Fibroblast of lung (primary cell): ENCODE measurements around the gene MCF2L.

Experiments used
- CTCF ChIP-seq, 2 donors: IDR thresholded peaks in 1 of 2; conservative IDR thresholded peaks in 1 of 2; 1 replicate in 1 of 2; 2 replicates in 1 of 2; pipeline ENCODE4 v1.5.1; 2011 to 2012; ENCODE audit warnings: low read length in 2 of 2, control low read depth in 1 of 2, inconsistent platforms in 1 of 2, low read depth in 1 of 2, mild to moderate bottlenecking in 1 of 2
- EZH2 ChIP-seq: IDR thresholded peaks from 2 replicates; pipeline ENCODE4 v1.5.1; 2012; ENCODE audit warnings: low read length, control low read depth, mild to moderate bottlenecking; ENCODE audit errors: missing control alignments

GRCh38 chr13:113099142-113099541 is 130.1 kb downstream of the MCF2L start:
- TF ChIP-seq CTCF (conservative IDR thresholded peaks at IDR 0.05 in 1 of 2, IDR thresholded peaks at IDR 0.05 in 1 of 2; ENCODE audit: low read depth in 1 of 2, low read length in 2 of 2) = no peak
- TF ChIP-seq EZH2 = no peak
